ENCODE results near the gene UBTD1.
"Not testable (repeated sequence)": the region's sequence is repeated elsewhere in the genome, so short reads cannot be mapped to it uniquely, and the experiment has no call there.

UBTD1 gene

DNA sequence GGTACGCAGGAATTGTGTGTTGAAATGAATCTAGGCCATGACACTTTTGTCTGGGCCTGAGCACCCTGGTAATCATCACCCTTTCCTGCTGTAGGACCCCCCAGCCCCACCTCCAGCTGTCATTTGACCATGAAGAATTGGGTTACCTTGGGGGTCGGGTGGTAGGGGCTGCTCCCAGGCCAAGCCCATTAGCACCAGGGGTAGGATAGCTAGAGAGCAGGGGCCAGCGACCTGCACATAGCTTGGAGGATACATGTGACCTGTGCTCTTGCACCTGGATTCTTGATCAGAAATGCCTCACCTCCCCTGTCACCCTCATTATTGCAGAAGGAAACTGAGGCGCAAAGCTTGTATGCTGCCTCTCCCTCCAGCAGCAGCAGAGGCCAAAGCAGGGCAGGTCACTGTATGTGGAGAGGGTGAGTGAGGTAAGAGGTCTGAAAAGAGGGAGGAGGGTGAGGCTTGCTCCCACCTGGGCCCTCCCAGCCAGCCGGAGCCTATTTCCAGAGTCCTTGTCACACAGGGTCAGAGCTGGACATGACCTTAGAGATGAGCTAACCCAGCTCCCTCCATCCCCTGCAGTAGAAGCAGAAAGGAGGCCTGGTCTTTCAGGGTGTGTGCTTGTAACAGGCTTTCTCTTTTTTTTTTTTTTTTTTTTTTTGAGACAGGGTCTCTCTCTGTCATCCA is 38.6 kb downstream of the UBTD1 start:
- in situ Hi-C loops (cut with MboI; ENCODE audit: low sequenced_read_pairs), result no loop called here

- in situ Hi-C loops (cut with MboI; ENCODE audit: low sequenced_read_pairs), result no loop called here
Observed at GRCh38 chr10:97538411-97538810, 39.7 kb downstream of the UBTD1 start.

GRCh38 chr10:97538839-97539238 is 40.1 kb downstream of the UBTD1 start:
- in situ Hi-C loops (cut with MboI; ENCODE audit: low sequenced_read_pairs), result no loop called here

- in situ Hi-C loops (cut with MboI; ENCODE audit: low sequenced_read_pairs), result no loop called here
Observed at GRCh38 chr10:97539523-97540200, 40.9 kb downstream of the UBTD1 start.

DNA sequence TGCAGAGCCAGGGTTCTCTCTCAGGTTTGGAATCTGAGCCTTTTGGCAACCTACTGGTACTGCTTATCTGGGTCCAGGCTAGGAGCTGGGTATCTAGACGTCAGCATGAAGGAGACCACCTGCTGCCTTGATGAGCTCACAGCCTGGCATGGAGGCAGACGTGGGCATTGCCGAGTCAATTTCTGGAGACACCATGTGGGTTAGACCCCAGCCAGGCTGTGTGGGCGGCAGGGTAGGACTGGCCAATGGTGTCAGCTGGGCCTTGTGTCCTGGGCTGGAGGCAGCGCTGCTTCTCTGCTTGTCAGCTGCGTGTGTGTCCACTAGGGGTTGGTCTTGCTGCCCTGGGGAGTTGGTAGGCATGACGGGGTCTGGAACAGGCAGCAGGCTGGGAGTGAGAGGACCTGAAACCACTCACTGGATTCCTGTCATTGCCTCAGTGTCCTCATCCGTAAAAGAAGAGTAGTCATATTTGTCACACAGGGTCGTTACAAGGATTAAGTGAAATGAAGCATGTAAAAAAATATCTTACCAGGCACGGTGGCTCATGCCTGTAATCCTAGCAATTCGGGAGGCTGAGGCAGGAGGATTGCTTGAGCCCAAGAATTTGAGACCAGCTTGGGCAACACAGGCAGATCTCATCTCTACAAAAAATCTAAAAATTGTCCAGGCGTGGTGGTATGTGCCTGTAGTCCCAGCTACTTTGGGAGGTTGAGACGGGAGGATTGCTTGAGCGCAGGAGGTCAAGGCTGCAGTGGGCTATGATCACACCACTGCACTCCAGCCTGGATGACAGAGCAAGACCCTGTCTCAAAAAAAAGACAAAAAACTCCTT is 42.2 kb downstream of the UBTD1 start:
- in situ Hi-C loops (cut with MboI; ENCODE audit: low sequenced_read_pairs), result no loop called here

GRCh38 chr10:97542169-97543024 is 43.7 kb downstream of the UBTD1 start:
- in situ Hi-C loops (cut with MboI; ENCODE audit: low sequenced_read_pairs), result no loop called here

- in situ Hi-C loops (cut with MboI; ENCODE audit: low sequenced_read_pairs), result no loop called here
Observed at GRCh38 chr10:97543025-97543546, 44.4 kb downstream of the UBTD1 start.

- in situ Hi-C loops (cut with MboI; ENCODE audit: low sequenced_read_pairs), result no loop called here
Observed at GRCh38 chr10:97546456-97547270, 47.9 kb downstream of the UBTD1 start.

GRCh38 chr10:97547271-97547600 is 48.5 kb downstream of the UBTD1 start:
- in situ Hi-C loops (cut with MboI; ENCODE audit: low sequenced_read_pairs), result no loop called here

DNA sequence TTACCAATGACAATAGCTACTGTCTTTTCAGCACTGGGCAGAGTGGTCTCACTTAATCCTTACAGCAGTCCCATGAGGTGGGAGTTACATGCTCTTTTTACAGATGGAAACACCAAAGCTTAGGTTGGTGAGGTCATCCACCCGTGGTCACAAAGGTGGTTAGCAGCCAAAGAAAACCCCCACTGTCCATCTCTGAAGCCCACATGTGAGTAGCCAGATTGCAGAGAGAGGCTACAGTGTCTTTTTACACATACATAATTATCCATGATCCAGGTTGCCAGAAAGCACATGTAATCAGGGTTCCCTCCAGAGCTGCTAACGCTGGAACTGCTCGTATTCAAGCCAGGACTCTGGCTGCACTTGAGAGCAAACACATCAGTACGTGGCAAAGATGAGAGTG is 49.2 kb downstream of the UBTD1 start:
- in situ Hi-C loops (cut with MboI; ENCODE audit: low sequenced_read_pairs), result no loop called here

DNA sequence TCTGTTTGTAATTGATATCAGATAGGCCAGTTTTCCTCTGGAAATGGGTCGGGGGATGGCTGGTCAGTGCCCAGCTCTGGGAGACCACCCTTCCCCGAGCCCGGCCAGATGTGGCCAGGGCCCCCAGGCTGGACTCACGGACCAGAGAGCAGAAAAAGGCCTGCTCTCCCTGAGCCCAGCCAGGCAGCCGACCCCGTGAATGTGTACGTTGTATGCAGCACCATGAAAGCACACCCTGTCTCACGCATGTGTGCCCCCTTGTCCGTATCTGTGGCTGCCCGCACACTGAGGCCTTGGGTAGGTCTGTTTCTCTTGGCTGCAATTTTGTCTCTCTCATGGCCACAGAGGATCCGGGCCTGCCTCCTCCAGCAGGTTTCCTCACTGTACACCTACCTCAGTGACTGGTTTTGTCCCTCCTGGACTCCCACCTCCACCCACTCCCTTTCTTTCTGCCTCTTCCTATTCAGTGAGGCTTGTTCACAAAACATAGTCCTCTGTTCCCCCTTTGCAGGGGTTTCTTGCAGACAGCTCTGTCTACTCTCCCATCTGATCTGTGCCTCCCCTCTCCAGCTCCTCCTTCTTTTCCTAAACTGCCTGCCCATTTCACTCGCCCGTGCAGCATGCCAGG is 50.2 kb downstream of the UBTD1 start:
- in situ Hi-C loops (cut with MboI; ENCODE audit: low sequenced_read_pairs), result no loop called here

GRCh38 chr10:97549587-97550322 is 51.0 kb downstream of the UBTD1 start:
- in situ Hi-C loops (cut with MboI; ENCODE audit: low sequenced_read_pairs), result no loop called here

DNA sequence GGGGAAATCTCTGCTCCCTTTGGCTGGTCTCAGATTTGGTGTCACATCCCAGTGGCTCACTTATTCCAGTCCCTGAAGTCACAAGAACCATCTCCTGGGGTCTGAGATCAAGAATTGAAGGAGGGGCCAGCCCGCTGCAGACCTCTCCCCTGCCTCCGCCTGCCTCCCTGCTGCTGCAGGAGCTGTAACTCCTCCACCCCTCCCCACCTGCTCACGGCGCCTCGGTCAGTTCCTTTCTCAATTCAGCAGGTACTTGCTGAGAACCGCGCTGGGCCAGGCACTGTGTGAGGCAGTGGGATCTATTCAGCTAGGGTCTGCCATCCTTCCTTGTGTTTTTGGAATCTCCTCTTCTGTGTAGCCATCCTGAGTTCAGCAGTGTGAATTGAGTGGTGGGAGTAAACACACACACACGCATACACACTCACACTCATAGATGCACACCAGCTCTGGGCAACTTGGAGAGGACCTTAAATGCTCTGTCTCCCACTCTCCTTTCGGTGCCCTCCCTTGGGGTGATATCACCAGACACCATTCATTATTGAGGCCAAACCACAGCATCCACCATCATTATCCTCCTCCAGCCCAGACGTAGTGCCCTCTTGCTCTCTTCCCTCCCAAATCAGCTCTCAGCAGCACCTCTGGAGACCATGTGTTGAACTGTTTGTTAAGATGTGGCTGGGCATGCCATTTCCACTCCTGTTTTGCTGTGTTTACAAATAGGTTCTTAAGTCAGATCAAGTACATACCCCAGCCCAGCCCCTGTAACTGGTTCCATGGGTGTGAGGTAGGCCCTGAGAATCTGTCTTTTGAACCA is 51.8 kb downstream of the UBTD1 start:
- in situ Hi-C loops (cut with MboI; ENCODE audit: low sequenced_read_pairs), result no loop called here

DNA sequence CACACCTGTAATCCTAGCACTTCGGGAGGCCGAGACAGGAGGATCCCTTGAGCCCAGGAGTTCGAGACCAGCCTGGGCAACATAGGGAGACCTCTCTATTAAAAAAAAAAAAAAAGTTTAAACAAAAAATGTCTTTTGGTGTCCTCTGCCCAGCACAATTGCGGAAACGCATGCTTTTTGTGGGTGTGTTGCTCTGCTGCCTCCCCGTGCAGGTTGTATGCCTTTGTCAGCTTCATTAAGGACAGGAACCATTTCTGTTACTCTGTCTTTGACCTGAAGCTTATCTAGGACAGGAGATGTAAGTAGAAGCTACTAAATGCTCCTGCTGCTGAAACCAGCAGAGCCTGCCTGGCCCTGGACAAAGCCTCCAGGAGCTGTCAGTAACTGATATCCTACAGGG is 52.5 kb downstream of the UBTD1 start:
- in situ Hi-C loops (cut with MboI; ENCODE audit: low sequenced_read_pairs), result no loop called here

GRCh38 chr10:97553575-97554031 is 54.9 kb downstream of the UBTD1 start:
- in situ Hi-C loops (cut with MboI; ENCODE audit: low sequenced_read_pairs), result no loop called here

DNA sequence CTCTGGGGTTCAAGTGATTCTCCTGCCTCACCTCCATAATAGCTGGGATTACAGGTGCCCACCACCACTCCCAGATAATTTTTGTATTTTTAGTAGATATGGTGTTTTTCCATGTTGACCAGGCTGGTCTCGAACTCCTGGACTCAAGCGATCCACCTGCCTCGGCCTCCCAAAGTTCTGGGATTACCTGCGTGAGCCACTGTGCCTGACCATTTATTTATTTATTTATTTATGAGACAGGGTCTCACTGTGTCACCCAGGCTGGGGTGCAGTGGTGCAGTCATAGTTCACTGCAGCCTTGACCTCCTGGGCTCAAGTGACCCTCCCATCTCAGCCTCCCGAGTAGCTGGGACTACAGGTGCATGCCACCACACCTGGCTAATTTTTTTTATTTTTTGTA is 55.6 kb downstream of the UBTD1 start:
- in situ Hi-C loops (cut with MboI; ENCODE audit: low sequenced_read_pairs), result not testable (repeated sequence)

DNA sequence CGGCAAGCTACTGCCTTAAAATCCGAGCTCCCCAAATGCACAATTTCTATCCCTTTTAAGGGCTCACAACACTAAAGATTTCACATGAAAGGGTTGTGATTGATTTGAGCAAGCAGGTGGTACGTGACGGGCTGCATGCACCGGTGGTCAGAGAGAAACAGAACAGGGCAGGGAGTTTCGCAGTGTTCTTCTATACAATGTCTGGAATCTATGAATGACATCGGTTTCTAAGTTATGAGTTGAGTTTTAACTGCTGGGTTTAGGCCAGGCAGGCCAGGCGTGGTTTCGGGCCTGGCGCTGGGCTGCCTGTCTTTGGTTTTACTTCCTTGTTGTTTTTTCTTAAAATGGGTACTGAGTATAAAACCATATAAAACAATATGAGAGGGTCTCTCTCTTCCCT is 56.8 kb downstream of the UBTD1 start:
- in situ Hi-C loops (cut with MboI; ENCODE audit: low sequenced_read_pairs), result not testable (repeated sequence)
